Femur (tissue), 1 donor: Measurements from ENCODE around the gene HID1.

Experiments
- DNase-seq: peaks from one replicate; pipeline ENCODE4 v3.0.0-alpha.2; 2017

The HID1 gene

GRCh38 chr17:74946641-74947040 lies 25.9 kb downstream of the HID1 start:
- no peak for DNase-seq

- DNase-seq, result no peak
These were observed 27.0 kb downstream of the HID1 start for GRCh38 chr17:74945543-74945942.

- DNase-seq, result no peak
These were observed 28.6 kb downstream of the HID1 start for GRCh38 chr17:74943808-74944522.

GRCh38 chr17:74941128-74941725 lies 31.3 kb downstream of the HID1 start:
- no peak for DNase-seq

GRCh38 chr17:74939534-74939933 lies 33.0 kb downstream of the HID1 start:
- no peak for DNase-seq

- no peak for DNase-seq
These were observed 34.2 kb downstream of the HID1 start for GRCh38 chr17:74938194-74938950.

- no peak for DNase-seq
These were observed 35.2 kb downstream of the HID1 start for GRCh38 chr17:74937064-74938051.

GRCh38 chr17:74936470-74936799 lies 36.1 kb downstream of the HID1 start:
- DNase-seq, result no peak

- no peak for DNase-seq
These were observed 36.7 kb downstream of the HID1 start, which contains the start of gene OTOP3 for GRCh38 chr17:74935585-74936469. OTOP3 (plus strand) TSS chr17:74935898; CDS start chr17:74935922, 24 bp downstream.

- DNase-seq, result no peak
These were observed 37.5 kb downstream of the HID1 start for GRCh38 chr17:74935048-74935447.

- no peak for DNase-seq
These were observed 42.0 kb downstream of the HID1 start for GRCh38 chr17:74930535-74931036.

GRCh38 chr17:74928786-74929185 lies 43.8 kb downstream of the HID1 start:
- DNase-seq, result no peak

- no peak for DNase-seq
These were observed 47.3 kb downstream of the HID1 start for GRCh38 chr17:74925242-74925641.

- no peak for DNase-seq
These were observed 48.2 kb downstream of the HID1 start, which contains the start of gene OTOP2 for GRCh38 chr17:74924250-74924948. OTOP2 (plus strand) TSS chr17:74924273; CDS start chr17:74924633, 360 bp downstream.

- peak; percentile 61 for DNase-seq
These were observed 48.9 kb downstream of the HID1 start for GRCh38 chr17:74923538-74924249.

- no peak for DNase-seq
These were observed 49.6 kb downstream of the HID1 start, which contains the start of gene USH1G for GRCh38 chr17:74922694-74923537. USH1G (minus strand) TSS chr17:74923255; CDS start chr17:74923073, 182 bp downstream.

- no peak for DNase-seq
These were observed 50.4 kb downstream of the HID1 start for GRCh38 chr17:74922172-74922571.

- DNase-seq, result no peak
These were observed 50.8 kb downstream of the HID1 start for GRCh38 chr17:74921769-74922168.
